Measurements from ENCODE around the gene MB21D2. TPM values are rescaled to one million over a fixed set of nuclear protein-coding genes. Genes with fewer than 3 reads are reported as not detected.

MB21D2 gene
- total and polyA plus RNA-seq, 2 of the 8 experiments (the other 6 are each of a cell fraction or from before 2014, with no cell fraction given): 10.0 to 21.0 TPM

DNA sequence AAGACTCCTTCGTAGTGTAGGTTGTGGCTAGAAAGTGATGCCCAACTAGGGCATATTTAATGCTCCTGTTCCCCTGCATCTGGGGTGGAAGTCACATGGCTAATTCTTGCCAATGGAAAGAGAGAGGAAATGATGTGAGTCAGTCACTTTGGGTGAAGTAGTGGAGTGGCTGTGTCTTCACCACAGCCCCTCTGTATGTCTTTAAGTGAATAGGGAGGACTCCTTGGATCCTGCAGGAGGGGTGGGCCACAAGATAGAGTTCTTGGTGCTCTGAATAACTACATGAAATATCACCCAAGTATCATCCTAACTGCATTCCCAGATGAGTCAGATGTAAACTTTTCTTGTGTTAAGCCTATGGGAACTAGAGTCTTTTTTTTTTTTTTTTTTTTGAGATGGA lies 17.8 kb upstream of the MB21D2 start (continued):
- no peak for TF ChIP-seq POLR2A (IDR thresholded peaks at IDR 0.05; ENCODE audit: control extremely low read depth in 1 of 2, low read depth in 2 of 2, low read length in 2 of 2)
- no peak for TF ChIP-seq CTBP2 (IDR thresholded peaks at IDR 0.05; ENCODE audit: borderline replicate concordance, insufficient read depth, insufficient read length, low read length)
- TF ChIP-seq HDAC6 (IDR thresholded peaks at IDR 0.05; ENCODE audit: low read depth, low read length): no peak
- no peak for TF ChIP-seq NRF1 (IDR thresholded peaks at IDR 0.05; ENCODE audit: low read depth, low read length)

Measured in H1 (cell line).